GM18499 (cell line): ENCODE data around the gene SEC14L1.

Source experiments
- ATAC-seq: cut with Tn5 transposase; IDR thresholded peaks from one replicate; pipeline ENCODE4 v1.9.1; 2021; ENCODE audit warnings: moderate number of reproducible peaks; ENCODE audit not compliant: insufficient read depth, unreplicated experiment

The SEC14L1 gene

DNA sequence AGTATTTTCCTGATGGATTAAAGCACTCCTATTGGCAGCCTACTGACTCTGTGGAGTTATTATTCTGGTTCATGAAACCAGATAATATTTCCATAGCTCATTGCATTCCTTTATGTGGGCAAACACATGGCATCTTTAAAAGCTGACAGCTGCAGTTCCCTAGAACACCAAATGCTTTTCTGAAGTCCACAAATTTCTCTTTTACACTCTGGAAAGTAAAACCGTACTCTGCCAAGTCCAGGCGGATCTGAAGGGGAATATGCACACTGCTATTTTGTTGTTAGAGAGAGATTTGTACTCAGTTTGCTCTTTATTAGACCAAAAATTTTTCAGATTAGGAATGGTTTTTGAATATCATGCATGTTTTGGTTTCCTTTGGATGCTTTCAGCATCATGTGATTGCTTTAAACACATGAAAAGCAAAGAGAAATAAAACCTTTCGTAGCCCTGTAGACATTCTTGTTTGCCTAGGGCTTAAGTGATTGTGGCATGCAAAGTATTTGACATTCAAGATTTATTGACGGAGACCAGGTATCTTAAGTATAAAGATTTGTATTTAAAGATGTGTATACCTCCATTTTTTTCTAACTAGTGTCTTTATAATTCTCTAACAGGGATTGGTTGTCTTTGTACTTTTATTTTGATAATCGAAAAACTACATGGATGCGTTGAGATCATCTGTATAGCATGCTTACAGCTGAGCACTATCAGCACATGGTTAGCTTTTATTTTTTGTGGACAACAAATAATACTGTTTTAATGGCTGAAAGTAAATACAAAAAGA lies 19.5 kb downstream of the SEC14L1 start:
- no peak for ATAC-seq

DNA sequence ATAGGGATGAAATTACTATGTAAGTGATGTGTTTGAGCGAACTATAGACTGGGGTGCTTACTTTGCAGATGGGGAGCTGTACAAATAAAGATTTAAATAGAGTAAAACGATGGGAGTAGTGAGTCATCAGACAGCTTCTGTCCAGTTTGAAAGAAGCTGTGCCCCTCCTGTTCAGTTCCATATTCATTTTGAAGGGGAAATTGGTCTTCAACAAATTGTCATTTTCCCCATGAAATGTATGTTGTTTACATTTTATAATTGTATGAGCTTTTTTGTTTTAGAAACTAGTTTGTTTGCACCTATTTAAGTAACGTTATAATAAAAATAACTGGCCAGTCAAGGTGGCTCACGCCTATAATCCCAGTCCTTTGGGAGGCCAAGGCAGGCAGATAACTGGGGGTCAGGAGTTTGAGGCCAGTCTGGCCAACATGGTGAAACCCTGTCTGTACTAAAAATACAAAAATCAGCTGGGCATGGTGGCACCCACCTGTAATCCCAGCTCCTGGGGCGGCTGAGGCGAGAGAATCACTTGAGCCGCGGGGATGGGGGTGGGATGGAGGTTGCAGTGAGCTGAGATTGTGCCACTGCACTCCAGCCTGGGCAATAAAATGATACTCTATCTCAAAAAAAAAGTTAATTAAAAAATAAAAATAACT lies 20.2 kb downstream of the SEC14L1 start:
- ATAC-seq, result no peak

GRCh38 chr17:77161953-77162352 lies 21.2 kb downstream of the SEC14L1 start:
- ATAC-seq, result no peak

DNA sequence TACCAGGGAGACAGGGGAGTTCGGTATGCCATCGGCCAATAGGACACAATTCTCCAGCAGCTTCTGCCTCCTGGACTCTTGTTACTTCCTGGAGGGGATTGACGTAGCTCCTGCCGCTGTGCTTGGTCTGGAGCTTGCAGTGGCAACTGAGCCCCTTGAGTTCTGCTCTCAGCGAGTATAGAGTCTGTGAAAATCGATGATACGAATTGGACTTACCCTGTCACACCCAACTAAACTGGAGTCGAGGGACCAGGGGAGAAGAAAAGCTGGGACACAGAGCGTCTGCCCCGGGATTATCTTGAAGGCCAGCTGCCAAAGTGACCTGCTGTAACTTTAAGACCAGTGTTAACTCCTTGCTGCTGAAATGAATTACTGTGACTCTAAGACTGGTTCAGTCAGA lies 22.2 kb downstream of the SEC14L1 start:
- ATAC-seq, result no peak

GRCh38 chr17:77163511-77164280 lies 22.9 kb downstream of the SEC14L1 start:
- ATAC-seq, result no peak

GRCh38 chr17:77164483-77165091 lies 23.8 kb downstream of the SEC14L1 start:
- ATAC-seq, result no peak

GRCh38 chr17:77165577-77165976 lies 24.8 kb downstream of the SEC14L1 start:
- no peak for ATAC-seq

- ATAC-seq, result no peak
These were observed 26.9 kb downstream of the SEC14L1 start for GRCh38 chr17:77167472-77168306.

GRCh38 chr17:77173104-77173503 lies 32.3 kb downstream of the SEC14L1 start:
- ATAC-seq, result no peak

DNA sequence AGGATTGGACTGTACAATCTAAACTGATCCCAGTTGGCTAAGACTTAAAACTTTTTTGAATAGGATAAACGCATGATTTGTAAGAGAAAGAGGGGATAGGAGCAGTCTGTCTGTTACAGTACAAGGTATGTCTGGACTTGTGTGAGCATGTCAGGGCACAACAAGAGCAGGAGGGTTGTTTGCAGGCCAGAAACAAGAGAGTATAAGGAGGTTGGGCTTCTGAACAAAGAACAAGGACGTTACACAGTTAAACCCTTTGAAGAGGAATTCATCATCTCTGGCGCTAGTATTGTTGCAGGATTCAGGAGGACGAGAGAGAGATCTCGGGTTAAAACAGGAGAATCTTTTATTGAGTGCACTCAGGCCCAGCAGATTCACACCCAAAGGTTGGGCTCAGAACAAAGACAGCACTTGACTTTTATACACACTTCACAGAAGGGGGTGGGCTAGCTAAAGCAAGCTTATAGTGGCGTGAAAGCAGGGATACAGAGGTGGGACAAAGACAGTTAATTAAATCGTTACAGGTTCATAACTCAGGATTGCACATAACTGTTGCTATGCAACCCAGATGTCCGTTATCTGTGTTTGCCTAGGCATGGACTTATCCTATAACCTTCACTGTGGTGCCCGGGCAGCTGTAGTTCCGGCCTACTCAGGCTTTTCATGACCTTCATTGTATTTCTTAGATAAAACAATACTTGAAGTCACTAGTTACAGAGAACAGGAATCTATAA lies 34.3 kb downstream of the SEC14L1 start:
- ATAC-seq, result no peak

DNA sequence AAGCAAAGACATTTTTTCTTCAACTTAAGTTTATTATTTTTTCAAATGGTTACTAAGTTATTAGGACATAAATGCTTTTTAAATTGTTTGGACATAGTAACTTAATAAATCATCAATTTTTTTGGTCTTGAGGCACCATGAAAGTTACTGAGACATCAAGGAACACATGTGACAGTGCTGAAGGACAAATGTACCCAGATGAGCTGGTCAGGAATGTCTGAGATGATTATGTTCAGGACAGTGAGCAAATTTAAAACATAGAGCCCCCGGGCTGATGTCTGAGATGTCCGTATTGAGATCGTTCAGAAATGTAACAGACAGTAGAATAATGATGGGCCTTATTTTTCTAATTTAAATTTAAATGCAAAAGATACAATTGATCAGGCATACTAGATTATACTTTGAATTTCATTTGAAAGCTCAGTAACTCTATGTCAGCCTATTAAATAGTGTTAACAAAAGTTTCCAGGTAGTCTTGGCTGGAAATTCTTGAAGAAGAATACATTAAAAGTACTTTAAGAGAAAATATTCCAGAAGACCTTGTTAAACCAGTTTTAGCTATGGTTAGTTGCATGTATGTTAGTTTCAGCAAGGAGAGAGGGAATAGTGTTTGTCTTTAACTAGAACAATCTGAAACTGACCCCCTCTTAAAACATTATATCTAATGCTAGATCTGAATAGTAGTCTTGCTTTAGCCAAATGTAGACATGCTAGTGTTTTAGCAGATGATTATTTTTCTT lies 36.4 kb downstream of the SEC14L1 start:
- no peak for ATAC-seq

DNA sequence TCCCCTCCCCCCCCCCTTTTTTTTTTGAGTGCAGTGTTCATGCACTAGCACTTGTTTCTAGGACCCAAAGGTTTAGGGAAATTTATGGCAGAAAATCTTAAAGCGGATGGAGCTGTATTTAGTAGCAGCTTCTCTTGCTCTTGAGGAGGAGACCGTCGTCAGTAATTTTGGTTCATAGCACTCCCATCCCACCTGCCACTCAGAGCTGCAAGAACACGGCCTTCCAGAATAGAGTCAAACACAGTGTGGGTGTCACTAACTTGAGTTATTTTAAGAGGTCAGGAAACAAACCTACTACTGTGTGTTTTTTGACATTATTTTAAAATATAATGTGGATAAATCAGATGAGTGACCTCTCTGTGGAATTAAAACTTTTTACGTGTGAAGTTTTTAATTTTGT lies 37.3 kb downstream of the SEC14L1 start:
- no peak for ATAC-seq

DNA sequence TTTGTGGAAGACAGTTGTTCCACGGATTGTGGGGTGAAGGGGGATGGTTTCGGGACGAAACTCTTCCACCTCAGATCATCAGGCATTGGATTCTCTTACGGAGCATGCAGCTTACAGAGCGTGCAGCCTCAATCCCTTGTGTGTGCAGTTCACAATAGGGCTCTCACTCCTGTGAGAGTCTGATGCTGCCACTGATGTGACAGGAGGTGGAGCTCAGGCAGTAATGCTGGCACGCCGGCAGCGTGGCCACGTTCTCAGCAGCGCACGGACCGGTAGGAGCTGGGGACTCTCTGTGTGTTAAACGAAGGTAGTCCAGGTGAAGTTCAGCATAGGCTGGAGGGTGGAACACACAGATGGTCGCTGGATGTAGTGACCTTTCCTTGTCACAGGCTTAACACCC lies 37.8 kb downstream of the SEC14L1 start:
- no peak for ATAC-seq

GRCh38 chr17:77180503-77181357 lies 40.0 kb downstream of the SEC14L1 start:
- no peak for ATAC-seq

DNA sequence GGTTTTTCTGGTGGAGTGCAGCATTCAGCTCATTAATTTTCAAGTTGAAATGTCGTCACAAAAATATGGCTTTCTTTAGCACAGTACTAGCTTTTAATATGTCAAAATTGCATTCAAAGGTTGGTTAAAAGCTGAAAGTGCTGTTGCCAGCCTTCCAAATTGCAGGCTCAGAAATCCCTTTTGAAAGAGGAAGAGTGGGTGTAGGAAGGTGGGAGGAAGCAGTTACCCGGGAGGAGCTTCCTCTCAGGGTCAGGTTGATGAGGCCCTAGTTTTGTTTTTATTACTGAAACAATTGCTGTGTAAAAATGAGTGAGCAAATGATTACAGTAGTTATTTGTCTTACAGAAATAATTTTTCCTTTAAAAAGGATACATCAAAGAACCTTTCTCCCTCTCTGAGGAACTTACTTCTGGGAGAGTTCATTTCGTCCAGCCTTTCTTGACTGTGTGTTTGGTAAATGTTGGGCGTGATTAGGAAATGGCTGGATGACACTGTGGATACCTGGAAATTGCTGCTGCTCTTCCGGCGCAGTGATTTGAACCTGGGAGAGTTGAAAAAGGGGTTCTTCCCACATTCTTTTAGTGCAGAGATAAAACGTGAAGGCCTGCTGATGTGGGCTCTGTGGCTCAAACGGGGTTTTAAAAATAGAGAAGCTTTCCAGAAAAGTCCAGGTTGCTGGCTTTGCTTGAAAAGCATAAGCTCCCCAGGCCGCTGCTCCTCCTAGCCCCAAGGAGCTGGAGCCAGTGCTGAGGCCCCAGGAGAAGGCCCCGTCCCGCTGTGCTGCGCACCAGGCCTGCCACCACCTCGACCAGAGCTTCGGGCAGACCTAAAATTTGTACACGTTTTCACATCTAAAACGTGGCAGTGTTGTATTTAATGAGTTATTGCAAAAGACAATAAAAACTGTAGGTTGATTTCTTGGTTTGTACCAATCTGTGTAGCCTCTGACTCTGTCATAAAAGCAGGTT lies 41.7 kb downstream of the SEC14L1 start:
- no peak for ATAC-seq

DNA sequence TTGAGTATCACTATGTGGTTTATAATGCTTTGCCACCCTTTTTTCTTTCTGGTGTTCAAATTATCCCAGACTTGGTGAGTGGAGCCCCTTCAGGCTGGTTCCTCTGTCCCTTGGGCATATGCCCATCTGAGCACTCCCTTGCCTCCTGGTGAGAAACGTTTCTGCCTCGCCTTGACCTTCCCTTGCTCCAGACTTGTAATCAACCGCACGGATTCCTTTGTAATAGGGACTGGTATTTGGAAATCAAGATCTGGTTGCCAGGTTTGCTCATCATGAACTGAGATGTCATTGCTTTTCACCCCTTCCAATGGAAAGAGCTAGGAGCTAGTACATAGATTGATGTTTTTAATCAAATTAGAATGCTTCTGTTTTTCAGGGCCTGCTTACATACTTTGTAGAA lies 43.7 kb downstream of the SEC14L1 start:
- no peak for ATAC-seq

GRCh38 chr17:77185137-77185536 lies 44.4 kb downstream of the SEC14L1 start:
- no peak for ATAC-seq
